Activated naive CD8-positive, alpha-beta T cell treated with anti-CD3 and anti-CD28 coated beads for 36 hours (primary cell): ENCODE measurements around the gene RLN2. TPM values are rescaled to one million over a fixed set of nuclear protein-coding genes. Genes with fewer than 3 reads are reported as not detected.
"Not testable (repeated sequence)": the region's sequence is repeated elsewhere in the genome, so short reads cannot be mapped to it uniquely, and the experiment has no call there.

ENCODE experiments used
- DNase-seq: peaks from one replicate; pipeline ENCODE4 v3.0.0; 2021
- H3K27ac Mint-ChIP-seq: one replicate; pipeline ENCODE4 v1.8.0; 2022; ENCODE audit warnings: mild to moderate bottlenecking, moderate library complexity, mixed read lengths
- H3K27me3 Mint-ChIP-seq: one replicate; pipeline ENCODE4 v1.8.0; 2022; ENCODE audit warnings: mild to moderate bottlenecking, mixed read lengths
- H3K36me3 Mint-ChIP-seq: one replicate; pipeline ENCODE4 v1.8.0; 2021; ENCODE audit warnings: mild to moderate bottlenecking, mixed read lengths
- H3K4me1 Mint-ChIP-seq: one replicate; pipeline ENCODE4 v1.8.0; 2021; ENCODE audit warnings: mixed read lengths
- H3K4me3 Mint-ChIP-seq: one replicate; pipeline ENCODE4 v1.8.0; 2022; ENCODE audit warnings: mild to moderate bottlenecking, moderate library complexity, mixed read lengths
- H3K9me3 Mint-ChIP-seq: one replicate; pipeline ENCODE4 v1.8.0; 2022; ENCODE audit warnings: mixed read lengths
- total RNA-seq, 2 experiments: library from RNA; stranded (reverse); gene quantifications; one replicate each; pipeline ENCODE4 v1.2.3, GENCODE V29; 2021

The RLN2 gene, protein sequence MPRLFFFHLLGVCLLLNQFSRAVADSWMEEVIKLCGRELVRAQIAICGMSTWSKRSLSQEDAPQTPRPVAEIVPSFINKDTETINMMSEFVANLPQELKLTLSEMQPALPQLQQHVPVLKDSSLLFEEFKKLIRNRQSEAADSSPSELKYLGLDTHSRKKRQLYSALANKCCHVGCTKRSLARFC
- total RNA-seq = 1 to 10 TPM; 2.8 to 5.1 TPM

GRCh38 chr9:5303840-5304795, at the start of gene RLN2:
Gene RLN2 (minus strand): TSS chr9:5304716. CDS start chr9:5304580, 136 bp downstream.
- H3K27me3 Mint-ChIP-seq, H3K9me3 Mint-ChIP-seq, H3K36me3 Mint-ChIP-seq, DNase-seq, H3K27ac Mint-ChIP-seq: not testable (repeated sequence)
- H3K4me3 Mint-ChIP-seq = peak within 1 kb of the TSS; percentile 52
- peaks cover 31% of the 10 kb centered on the region for H3K4me1 Mint-ChIP-seq

DNA sequence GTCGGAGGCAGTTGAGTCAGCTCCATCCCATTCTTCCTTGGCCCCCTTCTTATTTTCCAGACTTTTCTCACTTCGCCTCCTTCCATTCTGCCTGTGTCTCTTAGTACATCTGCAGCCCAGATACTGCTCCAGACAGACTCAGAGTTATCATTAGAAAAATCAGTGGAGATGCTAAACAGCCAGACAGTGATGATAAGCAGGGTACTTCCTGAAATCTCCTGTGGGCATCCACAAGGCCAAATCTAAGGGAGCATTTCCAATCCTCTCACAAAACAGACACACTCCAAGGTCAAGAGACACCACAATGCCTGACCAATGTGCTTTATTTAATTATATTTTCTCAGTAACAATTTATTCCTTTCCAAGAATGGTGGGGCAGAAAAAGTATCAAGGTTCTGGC, 49.7 kb upstream of the RLN2 start:
- Mint-ChIP-seq H3K27ac (no peak overlapping the region), H3K9me3 (peaks cover 14% of the 10 kb centered on the region), H3K4me1 (peaks cover 31% of the 10 kb centered on the region), H3K27me3 (no peaks in the 10 kb centered on the region), H3K4me3 (no peak overlapping the region), H3K36me3 (peaks cover 18% of the 10 kb centered on the region)
- no peak for DNase-seq

DNA sequence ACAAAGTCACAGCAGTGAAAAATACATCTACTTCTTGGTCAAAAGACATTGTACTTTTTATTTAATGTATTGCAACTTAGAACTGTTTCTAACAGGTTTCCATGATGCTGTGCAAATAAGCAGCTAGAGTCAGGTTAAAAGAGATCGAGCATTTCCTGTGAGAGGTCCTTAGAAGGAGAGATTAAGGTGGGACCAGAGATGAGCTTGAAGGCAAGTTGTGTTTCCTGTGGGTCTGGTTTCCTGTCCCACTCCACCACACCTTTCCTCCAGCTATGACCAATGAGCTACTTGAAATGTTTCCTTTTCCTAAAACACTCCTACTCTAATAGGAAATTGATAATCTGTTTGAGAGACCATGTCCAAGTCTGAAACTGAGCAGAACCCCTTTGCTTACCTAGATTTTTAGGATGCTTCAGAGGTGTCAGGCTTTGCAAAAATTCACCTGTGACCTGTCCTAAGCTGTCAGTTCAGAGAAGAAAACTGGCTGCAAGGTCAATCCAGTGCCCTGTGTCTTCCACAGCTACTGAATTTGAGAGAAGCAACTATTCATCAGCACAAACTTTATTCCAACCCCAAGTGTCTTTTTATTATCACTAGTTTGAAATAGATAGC, 48.2 kb upstream of the RLN2 start:
- H3K36me3 Mint-ChIP-seq = peaks cover 14% of the 10 kb centered on the region
- H3K27ac Mint-ChIP-seq = peak overlapping the region; percentile 58
- peaks cover 31% of the 10 kb centered on the region for H3K4me1 Mint-ChIP-seq
- DNase-seq = no peak
- H3K27me3 Mint-ChIP-seq = no peaks in the 10 kb centered on the region
- H3K4me3 Mint-ChIP-seq = no peak overlapping the region
- H3K9me3 Mint-ChIP-seq = peaks cover 16% of the 10 kb centered on the region

DNA sequence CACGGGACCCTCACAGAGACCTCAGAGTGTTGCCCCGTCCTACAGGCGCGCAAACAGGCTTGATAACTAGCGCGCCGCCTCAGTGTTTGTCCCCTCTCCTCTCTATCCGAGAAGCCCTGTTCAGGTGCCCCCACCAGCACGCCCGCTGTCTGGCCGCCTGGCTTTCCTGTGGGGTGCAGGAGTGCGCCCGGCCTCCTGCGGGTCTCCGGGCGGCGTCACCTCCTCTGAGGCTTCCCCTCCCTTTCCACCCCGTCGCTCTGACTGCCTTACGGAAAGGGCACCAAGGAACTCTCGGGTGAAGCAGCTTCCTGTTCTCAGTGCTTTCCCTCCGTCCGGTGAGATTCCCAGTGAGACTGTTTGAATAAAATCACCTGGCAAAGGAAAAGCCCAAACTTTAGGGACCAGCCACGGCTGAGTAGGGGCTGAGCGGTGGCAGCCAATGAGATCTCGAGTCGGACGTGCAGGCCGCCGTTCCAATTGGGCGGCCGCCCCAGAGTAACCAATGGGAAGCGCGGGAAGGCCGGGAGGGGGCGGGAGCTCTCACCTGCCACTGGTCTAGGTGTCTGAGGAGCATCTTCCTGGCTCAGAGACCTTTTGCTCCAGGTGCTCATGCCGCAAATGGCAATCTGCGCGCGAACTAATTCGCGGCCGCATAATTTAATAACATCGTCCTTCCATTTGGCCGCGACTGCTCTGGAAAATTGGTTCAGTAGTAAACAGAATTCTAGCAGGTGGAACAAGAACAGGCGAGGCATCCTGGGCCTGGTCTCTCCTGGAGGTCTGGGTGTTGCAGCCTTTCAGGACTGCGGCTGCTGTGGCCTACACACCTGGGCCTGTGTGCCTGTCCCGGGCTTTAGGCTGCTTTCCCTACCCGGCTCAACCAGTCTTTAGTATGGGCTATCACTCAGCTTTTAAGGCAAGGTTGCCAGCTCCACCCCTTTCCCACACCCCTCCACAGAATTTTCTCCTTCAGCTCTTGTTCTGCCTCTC, 34.8 kb upstream of the RLN2 start, which contains the start of gene RLN1:
RLN1 (minus strand) TSS at position 885 of the 990 bp plus-strand sequence; CDS start at position 755, 130 bp downstream.
- Mint-ChIP-seq H3K27ac (peak within 1 kb of the TSS; percentile 73), H3K4me1 (peaks cover 22% of the 10 kb centered on the region), H3K4me3 (peak within 1 kb of the TSS; percentile 71)
- H3K9me3 Mint-ChIP-seq, H3K27me3 Mint-ChIP-seq, H3K36me3 Mint-ChIP-seq, DNase-seq: not testable (repeated sequence)

- no peak for DNase-seq
- peak overlapping the region; percentile 57 for H3K4me3 Mint-ChIP-seq
- H3K4me1 Mint-ChIP-seq = peaks cover 35% of the 10 kb centered on the region
- no peaks in the 10 kb centered on the region for H3K27me3 Mint-ChIP-seq
- no peaks in the 10 kb centered on the region for H3K9me3 Mint-ChIP-seq
- peaks cover 18% of the 10 kb centered on the region for H3K36me3 Mint-ChIP-seq
- H3K27ac Mint-ChIP-seq = peak overlapping the region; percentile 29
Measured at GRCh38 chr9:5336688-5337087, 32.2 kb upstream of the RLN2 start.

DNA sequence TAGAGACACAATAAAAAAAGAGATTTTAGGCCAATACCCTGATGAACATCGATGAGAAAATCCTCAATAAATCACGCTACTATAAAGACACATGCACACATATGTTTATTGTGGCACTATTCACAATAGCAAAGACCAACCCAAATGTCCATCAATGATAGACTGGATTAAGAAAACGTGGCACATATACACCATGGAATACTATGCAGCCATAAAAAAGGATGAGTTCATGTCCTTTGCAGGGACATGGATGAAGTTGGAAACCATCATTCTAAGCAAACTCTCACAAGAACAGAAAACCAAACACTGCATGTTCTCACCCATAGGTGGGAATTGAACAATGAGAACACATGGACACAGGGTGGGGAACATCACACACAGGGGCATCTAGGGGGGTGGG, 26.8 kb upstream of the RLN2 start:
- H3K27me3 Mint-ChIP-seq, H3K4me3 Mint-ChIP-seq, DNase-seq, H3K27ac Mint-ChIP-seq: not testable (repeated sequence)
- Mint-ChIP-seq H3K9me3 (peaks cover 15% of the 10 kb centered on the region), H3K4me1 (peaks cover 33% of the 10 kb centered on the region), H3K36me3 (peaks cover 54% of the 10 kb centered on the region)

DNA sequence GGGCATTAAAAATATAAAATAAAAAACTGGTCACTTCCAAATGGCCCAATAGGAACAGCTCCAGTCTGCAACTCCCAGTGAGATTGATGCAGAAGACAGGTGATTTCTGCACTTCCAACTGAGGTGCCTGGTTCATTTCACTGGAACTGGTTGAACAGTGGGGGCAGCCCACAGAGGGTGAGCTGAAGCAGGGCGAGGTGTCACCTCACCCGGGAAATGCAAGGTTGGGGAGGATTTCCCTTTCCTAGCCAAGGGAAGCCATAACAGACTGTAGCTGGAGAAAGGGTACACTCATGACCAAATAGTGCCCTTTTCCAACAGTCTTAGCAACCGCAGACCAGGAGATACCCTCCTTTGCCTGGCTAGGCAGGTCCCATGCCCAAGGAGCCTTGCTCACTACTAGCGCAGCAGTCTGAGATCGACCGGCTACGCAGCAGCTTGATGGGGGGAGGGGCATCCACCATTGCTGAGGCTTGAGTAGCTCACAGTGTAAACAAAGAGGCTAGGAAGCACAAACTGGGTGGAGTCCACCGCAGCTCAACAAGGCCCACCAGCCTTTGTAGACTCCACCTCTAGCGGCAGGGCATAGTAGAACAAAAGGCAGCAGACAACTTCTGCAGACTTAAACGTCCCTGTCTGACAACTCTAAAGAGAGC, 22.5 kb upstream of the RLN2 start:
- H3K4me3 Mint-ChIP-seq = peak overlapping the region; percentile 34
- no peak overlapping the region for H3K27ac Mint-ChIP-seq
- DNase-seq = peak; percentile 22
- no peaks in the 10 kb centered on the region for H3K27me3 Mint-ChIP-seq
- H3K4me1 Mint-ChIP-seq = peaks cover 14% of the 10 kb centered on the region
- H3K9me3 Mint-ChIP-seq = peaks cover 15% of the 10 kb centered on the region
- peaks cover 36% of the 10 kb centered on the region for H3K36me3 Mint-ChIP-seq

GRCh38 chr9:5326187-5326586, 21.7 kb upstream of the RLN2 start:
- Mint-ChIP-seq H3K36me3 (peaks cover 32% of the 10 kb centered on the region), H3K27ac (no peak overlapping the region), H3K4me1 (peaks cover 15% of the 10 kb centered on the region), H3K4me3 (no peak overlapping the region), H3K9me3 (peaks cover 15% of the 10 kb centered on the region), H3K27me3 (no peaks in the 10 kb centered on the region)
- no peak for DNase-seq

GRCh38 chr9:5321601-5322000, 17.1 kb upstream of the RLN2 start:
- not testable (repeated sequence) for H3K27me3 Mint-ChIP-seq, H3K4me1 Mint-ChIP-seq, H3K9me3 Mint-ChIP-seq, DNase-seq, H3K4me3 Mint-ChIP-seq, H3K36me3 Mint-ChIP-seq, H3K27ac Mint-ChIP-seq

- no peak for DNase-seq
- Mint-ChIP-seq H3K27ac (no peak overlapping the region), H3K9me3 (peaks cover 9% of the 10 kb centered on the region), H3K4me3 (no peak overlapping the region), H3K36me3 (peaks cover 11% of the 10 kb centered on the region), H3K27me3 (no peaks in the 10 kb centered on the region), H3K4me1 (peaks cover 6% of the 10 kb centered on the region)
Measured at GRCh38 chr9:5321058-5321457, 16.5 kb upstream of the RLN2 start.

- not testable (repeated sequence) for H3K4me1 Mint-ChIP-seq, H3K4me3 Mint-ChIP-seq, H3K27ac Mint-ChIP-seq, H3K27me3 Mint-ChIP-seq, DNase-seq
- H3K9me3 Mint-ChIP-seq = peaks cover 22% of the 10 kb centered on the region
- peaks cover 26% of the 10 kb centered on the region for H3K36me3 Mint-ChIP-seq
Measured at GRCh38 chr9:5316406-5316805, 11.9 kb upstream of the RLN2 start.

DNA sequence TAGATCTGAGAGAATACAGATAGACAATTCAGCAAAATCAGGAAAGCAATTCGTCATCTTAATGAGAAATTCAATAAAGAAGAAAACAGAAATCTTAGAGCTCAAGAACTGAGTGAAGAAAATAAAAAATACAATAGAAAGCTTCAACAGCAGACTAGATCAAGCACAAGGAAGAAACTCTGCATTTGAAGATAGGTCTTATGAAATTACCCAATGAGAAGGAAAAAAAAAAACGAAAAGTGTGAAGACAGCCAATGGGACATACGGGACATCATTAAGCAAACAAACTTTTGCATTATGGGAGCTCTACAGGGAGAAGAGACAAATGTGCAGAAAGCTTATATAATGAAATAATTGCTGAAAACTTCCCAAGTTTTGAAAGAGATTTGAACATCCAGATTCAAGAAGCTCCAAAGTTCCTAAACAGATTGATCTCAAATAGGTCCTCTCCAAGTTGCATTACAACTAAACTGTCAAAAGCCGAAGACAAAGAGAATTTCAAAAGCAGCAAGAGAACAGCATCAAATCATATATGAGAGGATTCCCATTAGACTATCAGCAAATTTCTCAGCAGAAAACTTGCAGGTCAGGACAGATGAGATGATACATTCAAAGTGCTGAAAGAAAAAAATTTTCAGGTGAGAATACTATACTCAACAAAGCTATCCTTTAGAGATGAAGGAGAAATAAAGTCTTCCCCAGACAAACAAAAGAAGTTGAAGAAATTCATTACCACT, 10.8 kb upstream of the RLN2 start:
- H3K36me3 Mint-ChIP-seq = peaks cover 26% of the 10 kb centered on the region
- H3K9me3 Mint-ChIP-seq = peaks cover 22% of the 10 kb centered on the region
- H3K4me1 Mint-ChIP-seq = no peaks in the 10 kb centered on the region
- no peak overlapping the region for H3K4me3 Mint-ChIP-seq
- no peak for DNase-seq
- no peaks in the 10 kb centered on the region for H3K27me3 Mint-ChIP-seq
- no peak overlapping the region for H3K27ac Mint-ChIP-seq

GRCh38 chr9:5310851-5311250, 6.3 kb upstream of the RLN2 start:
- Mint-ChIP-seq H3K36me3 (peaks cover 16% of the 10 kb centered on the region), H3K27me3 (no peaks in the 10 kb centered on the region), H3K27ac (no peak overlapping the region), H3K4me1 (peaks cover 2% of the 10 kb centered on the region), H3K9me3 (peaks cover 13% of the 10 kb centered on the region), H3K4me3 (no peak overlapping the region)
- no peak for DNase-seq
